ENCODE data around the gene FGFBP1. TPM values are rescaled to one million over a fixed set of nuclear protein-coding genes. Genes with fewer than 3 reads are reported as not detected.

Gene FGFBP1
- polyA plus RNA-seq, 1 donor from 2014 or later: not detected

DNA sequence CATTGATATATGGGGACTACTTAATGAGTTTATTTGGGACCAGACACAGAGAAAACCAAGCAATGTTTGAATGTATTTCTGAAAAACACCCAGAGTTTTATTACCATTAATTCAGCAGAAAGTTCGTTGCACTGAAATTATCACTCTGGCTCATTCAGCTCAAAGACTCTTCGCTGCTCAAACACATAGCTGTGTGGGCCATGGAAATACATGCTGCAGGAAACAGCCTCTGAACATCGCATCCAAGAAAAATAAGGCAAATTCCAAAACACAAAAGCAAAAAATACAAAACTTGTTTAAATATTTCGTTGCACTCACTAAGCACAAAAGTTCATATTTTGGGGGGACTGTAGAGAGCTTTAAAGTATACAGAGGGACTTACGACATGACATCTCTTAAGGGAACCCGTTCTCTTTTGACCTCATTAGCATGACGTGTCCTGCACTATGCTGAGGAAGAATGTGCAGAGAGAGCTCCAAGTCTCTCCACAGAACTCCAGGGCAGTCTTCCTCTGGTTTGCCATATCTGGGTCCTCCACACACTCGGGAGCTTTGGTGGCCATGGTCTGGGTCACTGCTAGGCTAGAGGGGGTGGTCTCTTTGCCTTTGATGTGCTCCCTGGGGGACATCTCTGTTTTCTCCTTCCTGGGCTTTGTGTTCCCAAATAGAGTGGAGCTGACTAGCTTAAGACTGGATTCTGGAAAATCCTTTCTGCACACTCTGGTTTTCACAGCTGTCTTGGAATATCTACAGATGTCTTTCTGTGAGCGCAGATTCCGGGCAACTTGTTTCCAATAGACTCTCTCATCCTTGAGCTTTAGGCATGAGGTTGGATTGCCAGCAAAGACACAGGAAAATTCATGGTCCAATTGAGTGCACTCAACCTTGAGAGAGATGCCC is 2.8 kb downstream of the FGFBP1 start:
- no peak overlapping the region for H3K27ac ChIP-seq (ENCODE audit: low read length)
- H3K36me3 ChIP-seq (ENCODE audit: insufficient read depth, low read length): no peaks in the 10 kb centered on the region
- H3K9me2 ChIP-seq (ENCODE audit: insufficient read depth, low read length): no peaks in the 10 kb centered on the region
- H2AFZ ChIP-seq (ENCODE audit: low read depth, low read length): no peak overlapping the region
- H3K9ac ChIP-seq (ENCODE audit: low read length): no peak overlapping the region
- H3K4me2 ChIP-seq (ENCODE audit: low read length): no peak overlapping the region
- H3F3A ChIP-seq (ENCODE audit: insufficient read depth, low read length, poor library complexity, severe bottlenecking): no peaks in the 10 kb centered on the region
- TF ChIP-seq EZH2 (IDR thresholded peaks at IDR 0.05; ENCODE audit: borderline replicate concordance, insufficient read depth, low read length, poor library complexity, severe bottlenecking) (no peak), POLR2AphosphoS5 (IDR thresholded peaks at IDR 0.05) (no peak), EP300 (conservative IDR thresholded peaks at IDR 0.05; ENCODE audit: poor library complexity, severe bottlenecking) (no peak), MXI1 (conservative IDR thresholded peaks at IDR 0.05; ENCODE audit: poor library complexity, severe bottlenecking) (no peak), RAD21 (conservative IDR thresholded peaks at IDR 0.05) (no peak), SMC3 (conservative IDR thresholded peaks at IDR 0.05; ENCODE audit: poor library complexity) (no peak), TAF1 (IDR thresholded peaks at IDR 0.05; ENCODE audit: low read depth) (no peak)
- TF ChIP-seq, protein P1, sequence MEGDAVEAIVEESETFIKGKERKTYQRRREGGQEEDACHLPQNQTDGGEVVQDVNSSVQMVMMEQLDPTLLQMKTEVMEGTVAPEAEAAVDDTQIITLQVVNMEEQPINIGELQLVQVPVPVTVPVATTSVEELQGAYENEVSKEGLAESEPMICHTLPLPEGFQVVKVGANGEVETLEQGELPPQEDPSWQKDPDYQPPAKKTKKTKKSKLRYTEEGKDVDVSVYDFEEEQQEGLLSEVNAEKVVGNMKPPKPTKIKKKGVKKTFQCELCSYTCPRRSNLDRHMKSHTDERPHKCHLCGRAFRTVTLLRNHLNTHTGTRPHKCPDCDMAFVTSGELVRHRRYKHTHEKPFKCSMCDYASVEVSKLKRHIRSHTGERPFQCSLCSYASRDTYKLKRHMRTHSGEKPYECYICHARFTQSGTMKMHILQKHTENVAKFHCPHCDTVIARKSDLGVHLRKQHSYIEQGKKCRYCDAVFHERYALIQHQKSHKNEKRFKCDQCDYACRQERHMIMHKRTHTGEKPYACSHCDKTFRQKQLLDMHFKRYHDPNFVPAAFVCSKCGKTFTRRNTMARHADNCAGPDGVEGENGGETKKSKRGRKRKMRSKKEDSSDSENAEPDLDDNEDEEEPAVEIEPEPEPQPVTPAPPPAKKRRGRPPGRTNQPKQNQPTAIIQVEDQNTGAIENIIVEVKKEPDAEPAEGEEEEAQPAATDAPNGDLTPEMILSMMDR (IDR thresholded peaks at IDR 0.05; ENCODE audit: poor library complexity, severe bottlenecking): no peak
- TF ChIP-seq, protein P2, sequence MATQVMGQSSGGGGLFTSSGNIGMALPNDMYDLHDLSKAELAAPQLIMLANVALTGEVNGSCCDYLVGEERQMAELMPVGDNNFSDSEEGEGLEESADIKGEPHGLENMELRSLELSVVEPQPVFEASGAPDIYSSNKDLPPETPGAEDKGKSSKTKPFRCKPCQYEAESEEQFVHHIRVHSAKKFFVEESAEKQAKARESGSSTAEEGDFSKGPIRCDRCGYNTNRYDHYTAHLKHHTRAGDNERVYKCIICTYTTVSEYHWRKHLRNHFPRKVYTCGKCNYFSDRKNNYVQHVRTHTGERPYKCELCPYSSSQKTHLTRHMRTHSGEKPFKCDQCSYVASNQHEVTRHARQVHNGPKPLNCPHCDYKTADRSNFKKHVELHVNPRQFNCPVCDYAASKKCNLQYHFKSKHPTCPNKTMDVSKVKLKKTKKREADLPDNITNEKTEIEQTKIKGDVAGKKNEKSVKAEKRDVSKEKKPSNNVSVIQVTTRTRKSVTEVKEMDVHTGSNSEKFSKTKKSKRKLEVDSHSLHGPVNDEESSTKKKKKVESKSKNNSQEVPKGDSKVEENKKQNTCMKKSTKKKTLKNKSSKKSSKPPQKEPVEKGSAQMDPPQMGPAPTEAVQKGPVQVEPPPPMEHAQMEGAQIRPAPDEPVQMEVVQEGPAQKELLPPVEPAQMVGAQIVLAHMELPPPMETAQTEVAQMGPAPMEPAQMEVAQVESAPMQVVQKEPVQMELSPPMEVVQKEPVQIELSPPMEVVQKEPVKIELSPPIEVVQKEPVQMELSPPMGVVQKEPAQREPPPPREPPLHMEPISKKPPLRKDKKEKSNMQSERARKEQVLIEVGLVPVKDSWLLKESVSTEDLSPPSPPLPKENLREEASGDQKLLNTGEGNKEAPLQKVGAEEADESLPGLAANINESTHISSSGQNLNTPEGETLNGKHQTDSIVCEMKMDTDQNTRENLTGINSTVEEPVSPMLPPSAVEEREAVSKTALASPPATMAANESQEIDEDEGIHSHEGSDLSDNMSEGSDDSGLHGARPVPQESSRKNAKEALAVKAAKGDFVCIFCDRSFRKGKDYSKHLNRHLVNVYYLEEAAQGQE (IDR thresholded peaks at IDR 0.05; ENCODE audit: borderline replicate concordance): no peak
- no peaks in the 10 kb centered on the region for H3K79me2 ChIP-seq (replicated peaks; ENCODE audit: insufficient read depth, low read length)
- no peak overlapping the region for H3K4me3 ChIP-seq (ENCODE audit: low read length)
- H3K9me3 ChIP-seq (ENCODE audit: low read length): no peaks in the 10 kb centered on the region
- H4K20me1 ChIP-seq (ENCODE audit: insufficient read depth): no peaks in the 10 kb centered on the region
- H3K27me3 ChIP-seq (ENCODE audit: insufficient read depth, low read depth, low read length): no peaks in the 10 kb centered on the region

DNA sequence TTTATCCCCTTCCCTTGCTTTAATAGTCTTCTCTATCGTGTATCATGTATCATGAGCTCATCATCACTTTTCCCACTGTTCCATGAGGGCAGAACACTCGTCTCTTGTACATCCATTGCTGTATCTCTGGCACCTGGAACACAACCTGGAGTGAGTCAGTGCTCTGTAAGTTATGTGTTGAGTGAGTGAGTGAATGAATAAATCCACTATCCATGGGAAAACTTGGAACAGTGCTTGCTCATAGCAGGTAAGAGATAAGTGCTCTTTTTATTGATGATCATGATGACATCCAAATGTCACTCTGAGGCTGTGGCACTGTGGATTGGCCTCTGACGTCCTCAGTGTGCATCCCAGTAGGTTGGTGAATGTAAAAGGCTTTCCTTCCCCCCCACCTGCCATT is 4.3 kb downstream of the FGFBP1 start:
- Histone ChIP-seq H3K9ac (ENCODE audit: low read length) (no peak overlapping the region), H3F3A (ENCODE audit: insufficient read depth, low read length, poor library complexity, severe bottlenecking) (no peaks in the 10 kb centered on the region), H3K4me3 (ENCODE audit: low read length) (no peak overlapping the region), H3K27me3 (ENCODE audit: insufficient read depth, low read depth, low read length) (no peaks in the 10 kb centered on the region), H3K36me3 (ENCODE audit: insufficient read depth, low read length) (no peaks in the 10 kb centered on the region), H3K4me2 (ENCODE audit: low read length) (no peak overlapping the region), H3K27ac (ENCODE audit: low read length) (no peak overlapping the region), H3K9me2 (ENCODE audit: insufficient read depth, low read length) (no peaks in the 10 kb centered on the region), H4K20me1 (ENCODE audit: insufficient read depth) (no peaks in the 10 kb centered on the region), H3K9me3 (ENCODE audit: low read length) (no peaks in the 10 kb centered on the region), H2AFZ (ENCODE audit: low read depth, low read length) (no peak overlapping the region), H3K79me2 (replicated peaks; ENCODE audit: insufficient read depth, low read length) (no peaks in the 10 kb centered on the region)
- no peak for TF ChIP-seq POLR2AphosphoS5 (IDR thresholded peaks at IDR 0.05)
- TF ChIP-seq EZH2 (IDR thresholded peaks at IDR 0.05; ENCODE audit: borderline replicate concordance, insufficient read depth, low read length, poor library complexity, severe bottlenecking): no peak
- TF ChIP-seq EP300 (conservative IDR thresholded peaks at IDR 0.05; ENCODE audit: poor library complexity, severe bottlenecking): no peak
- TF ChIP-seq, protein P2 (IDR thresholded peaks at IDR 0.05; ENCODE audit: borderline replicate concordance): no peak
- no peak for TF ChIP-seq RAD21 (conservative IDR thresholded peaks at IDR 0.05)
- TF ChIP-seq TAF1 (IDR thresholded peaks at IDR 0.05; ENCODE audit: low read depth): no peak
- no peak for TF ChIP-seq MXI1 (conservative IDR thresholded peaks at IDR 0.05; ENCODE audit: poor library complexity, severe bottlenecking)
- TF ChIP-seq, protein P1 (IDR thresholded peaks at IDR 0.05; ENCODE audit: poor library complexity, severe bottlenecking): no peak
- no peak for TF ChIP-seq SMC3 (conservative IDR thresholded peaks at IDR 0.05; ENCODE audit: poor library complexity)

Data from neural cell (in vitro differentiated cells).